ENCODE results near the gene SUB1. TPM values are rescaled to one million over a fixed set of nuclear protein-coding genes. Genes with fewer than 3 reads are reported as not detected.
"Not testable (repeated sequence)": the region's sequence is repeated elsewhere in the genome, so short reads cannot be mapped to it uniquely, and the experiment has no call there.

Gene SUB1
- total RNA-seq, 2 donors from 2014 or later = 135 to 190 TPM

DNA sequence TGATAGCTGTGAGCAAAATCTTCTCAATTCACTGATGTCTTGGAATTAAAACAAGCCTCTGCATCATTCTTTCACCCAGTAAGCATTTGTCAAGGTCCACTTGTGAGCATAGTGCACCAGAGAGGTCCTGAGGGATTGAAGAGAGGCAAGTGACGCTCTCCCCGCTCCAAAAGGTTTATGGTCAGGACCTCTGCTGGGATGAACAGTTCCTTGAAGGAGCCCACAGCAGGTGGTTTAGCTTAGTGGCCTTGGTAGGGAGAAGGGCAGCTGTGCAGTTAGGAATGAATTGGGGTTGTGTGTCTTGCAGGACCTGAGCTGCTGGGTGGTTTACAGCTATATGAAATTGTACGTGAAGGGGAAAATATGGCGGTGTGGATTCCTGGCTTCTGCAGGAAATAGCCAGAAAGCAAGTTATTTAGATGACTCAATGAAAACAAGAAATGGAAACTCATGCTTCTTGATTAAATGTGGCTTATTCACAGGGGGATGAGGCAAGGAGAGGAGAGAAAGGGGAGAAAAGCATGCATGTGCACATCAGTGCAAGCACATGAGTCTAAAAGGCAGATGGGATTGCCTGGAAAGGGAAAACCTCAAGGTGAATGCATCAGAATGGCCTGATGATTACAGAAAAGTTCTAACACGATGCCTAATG lies 42.0 kb downstream of the SUB1 start:
- H3K4me1 ChIP-seq (replicated peaks) = no peaks in the 10 kb centered on the region
- no peak for DNase-seq (ENCODE audit: low spot score)
- 86% methylated on average over 5 of the region's 5 CpGs for WGBS
- no peak overlapping the region for H3K27ac ChIP-seq
- H3K36me3 ChIP-seq = no peaks in the 10 kb centered on the region
- H3K9me3 ChIP-seq = no peaks in the 10 kb centered on the region
- H3K4me3 ChIP-seq = no peak overlapping the region
- TF ChIP-seq POLR2AphosphoS5 (IDR thresholded peaks at IDR 0.05) = no peak
- TF ChIP-seq POLR2A (IDR thresholded peaks at IDR 0.05) = no peak
- no peak for TF ChIP-seq CTCF (IDR thresholded peaks at IDR 0.05)
- no peaks in the 10 kb centered on the region for H3K27me3 ChIP-seq (replicated peaks; ENCODE audit: insufficient read depth)
- intact Hi-C loops (cut with DNase I) = no loop called here

DNA sequence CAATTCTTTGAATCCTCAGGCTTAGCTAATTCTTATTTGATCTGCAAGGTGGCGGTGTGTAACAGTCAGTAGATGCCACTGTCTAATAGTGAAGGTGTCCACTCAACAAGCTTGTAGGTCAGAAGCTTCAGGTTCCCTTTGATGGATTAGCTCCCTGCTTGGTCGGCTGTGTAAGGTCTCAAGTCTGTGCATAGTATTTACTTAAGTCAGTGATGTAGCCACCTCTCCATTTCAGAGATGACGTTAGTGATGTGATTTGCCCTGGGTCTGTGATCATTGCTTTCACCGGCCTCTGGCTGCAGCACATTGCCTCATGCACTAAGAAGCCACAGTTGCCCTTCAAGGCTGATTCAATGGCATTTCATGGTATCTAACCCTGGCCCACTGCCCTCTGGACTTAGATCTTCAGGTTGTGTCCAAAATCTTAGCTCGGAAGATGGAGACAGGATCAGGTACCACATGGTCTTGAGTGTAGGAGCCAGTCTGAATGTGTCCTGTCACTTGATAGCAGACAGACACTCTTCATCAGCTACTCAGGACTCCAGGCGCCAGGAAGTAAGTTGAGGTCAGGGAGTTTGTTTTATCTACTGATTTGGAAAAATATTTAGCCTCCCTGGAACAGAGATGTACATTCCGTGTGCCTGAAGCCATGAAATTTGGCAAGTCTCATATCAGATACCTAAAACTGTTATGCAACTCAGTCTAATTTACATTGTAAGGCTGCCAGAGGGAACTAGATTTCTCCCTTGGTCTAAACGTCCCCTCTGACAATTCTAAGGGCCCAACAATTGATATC lies 42.9 kb downstream of the SUB1 start:
- WGBS = 62% methylated on average over 8 of the region's 8 CpGs
- intact Hi-C loops (cut with DNase I) = no loop called here

GRCh38 chr5:32630867-32631491 lies 45.6 kb downstream of the SUB1 start:
- DNase-seq (ENCODE audit: low spot score) = no peak
- intact Hi-C loops (cut with DNase I) = no loop called here
- Histone ChIP-seq H3K27ac (no peak overlapping the region), H3K4me1 (replicated peaks) (no peaks in the 10 kb centered on the region), H3K9me3 (no peaks in the 10 kb centered on the region), H3K4me3 (no peak overlapping the region), H3K36me3 (no peaks in the 10 kb centered on the region), H3K27me3 (replicated peaks; ENCODE audit: insufficient read depth) (no peaks in the 10 kb centered on the region)
- TF ChIP-seq POLR2AphosphoS5 (IDR thresholded peaks at IDR 0.05) = no peak
- TF ChIP-seq POLR2A (IDR thresholded peaks at IDR 0.05) = no peak
- 80% methylated on average over 5 of the region's 5 CpGs for WGBS

More for the DNA sequence above, 42.9 kb downstream of the SUB1 start:
- Histone ChIP-seq H3K27me3 (replicated peaks; ENCODE audit: insufficient read depth) (no peaks in the 10 kb centered on the region), H3K27ac (no peak overlapping the region), H3K36me3 (no peaks in the 10 kb centered on the region), H3K4me1 (replicated peaks) (no peaks in the 10 kb centered on the region), H3K4me3 (no peak overlapping the region), H3K9me3 (no peaks in the 10 kb centered on the region)
- no peak for TF ChIP-seq POLR2A (IDR thresholded peaks at IDR 0.05)
- TF ChIP-seq CTCF (IDR thresholded peaks at IDR 0.05) = no peak
- TF ChIP-seq POLR2AphosphoS5 (IDR thresholded peaks at IDR 0.05) = no peak
- no peak for DNase-seq (ENCODE audit: low spot score)

- H3K36me3 ChIP-seq; H3K27me3 ChIP-seq (replicated peaks; ENCODE audit: insufficient read depth); H3K27ac ChIP-seq; intact Hi-C loops (cut with DNase I); DNase-seq (ENCODE audit: low spot score); H3K9me3 ChIP-seq; H3K4me3 ChIP-seq; H3K4me1 ChIP-seq (replicated peaks): not testable (repeated sequence)
- WGBS = 93% methylated on average over 8 of the region's 8 CpGs
Measured at GRCh38 chr5:32633017-32633416, 47.7 kb downstream of the SUB1 start.

DNA sequence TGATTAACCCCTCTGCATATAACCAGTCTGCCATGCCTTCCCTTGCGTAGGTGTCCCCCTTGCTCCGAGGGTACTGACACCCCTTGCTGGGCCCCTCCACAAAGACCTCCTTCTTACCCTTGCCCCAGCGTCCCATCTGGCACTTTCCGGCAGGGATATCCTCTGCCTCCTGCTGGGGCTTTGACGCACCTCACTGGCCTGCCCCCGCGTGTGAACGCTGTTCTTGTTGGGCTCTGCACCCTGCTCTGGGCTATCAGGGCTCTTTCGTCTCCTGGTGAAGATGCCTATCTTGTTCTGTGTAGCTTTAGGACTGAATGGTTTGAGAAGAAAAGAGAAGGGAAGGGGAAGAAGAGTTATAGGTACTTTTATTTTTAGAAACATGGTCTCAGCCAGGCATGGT lies 53.0 kb downstream of the SUB1 start:
- intact Hi-C loops (cut with DNase I) = no loop called here
- 88% methylated on average over 9 of the region's 9 CpGs for WGBS
- Histone ChIP-seq H3K9me3 (no peaks in the 10 kb centered on the region), H3K27ac (no peak overlapping the region), H3K4me3 (no peak overlapping the region), H3K36me3 (no peaks in the 10 kb centered on the region), H3K4me1 (replicated peaks) (no peaks in the 10 kb centered on the region), H3K27me3 (replicated peaks; ENCODE audit: insufficient read depth) (no peaks in the 10 kb centered on the region)
- TF ChIP-seq CTCF (IDR thresholded peaks at IDR 0.05) (no peak), POLR2AphosphoS5 (IDR thresholded peaks at IDR 0.05) (no peak), POLR2A (IDR thresholded peaks at IDR 0.05) (no peak)
- no peak for DNase-seq (ENCODE audit: low spot score)

All from prostate gland (tissue), 2 donors.